NCI-H526 treated with DMSO at 0.1 percent for 48 hours (cell line): ENCODE results near the gene AGFG1.

Source experiments
- DNase-seq: peaks from one replicate; lab custom pipeline; 2025; lab: John Stamatoyannopoulos, UW

Gene AGFG1

DNA sequence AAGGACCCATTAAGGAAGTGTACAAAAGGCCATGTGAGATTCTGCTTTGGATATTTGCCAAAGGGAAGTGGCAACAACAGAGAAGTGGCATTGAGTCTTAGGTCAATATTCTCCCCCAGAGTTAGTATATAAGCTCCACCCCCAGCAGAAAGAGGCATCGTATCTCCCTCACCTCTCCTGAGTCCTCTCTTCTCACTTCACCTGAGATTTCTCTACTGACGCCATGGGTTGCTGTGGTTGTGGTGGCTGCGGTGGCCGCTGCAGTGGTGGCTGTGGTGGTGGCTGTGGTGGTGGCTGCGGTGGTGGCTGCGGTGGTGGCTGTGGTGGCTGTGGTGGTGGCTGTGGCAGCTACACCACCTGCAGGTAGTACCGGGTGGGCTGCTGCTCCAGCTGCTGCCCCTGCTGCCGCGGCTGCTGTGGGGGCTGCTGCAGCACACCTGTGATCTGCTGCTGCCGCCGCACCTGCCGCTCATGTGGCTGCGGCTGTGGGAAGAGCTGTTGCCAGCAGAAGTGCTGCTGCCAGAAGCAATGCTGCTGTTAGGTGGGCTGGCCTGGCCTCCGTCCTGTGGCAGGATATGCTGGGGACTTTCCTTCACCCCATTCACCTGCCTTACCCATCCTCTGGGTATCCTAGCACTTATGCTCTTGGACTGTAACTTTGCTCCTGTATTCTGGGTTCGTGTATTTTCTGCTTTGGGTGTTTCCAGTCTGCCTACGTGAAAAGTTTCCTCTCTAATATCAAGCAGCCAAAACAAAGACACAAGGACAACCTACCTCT, 136.8 kb downstream of the AGFG1 start:
- no peak for DNase-seq

- DNase-seq: no peak
These were observed 138.2 kb downstream of the AGFG1 start for GRCh38 chr2:227610123-227610522.
